K562 (cell line): ENCODE measurements around the gene EMD. TPM values are rescaled to one million over a fixed set of nuclear protein-coding genes. Genes with fewer than 3 reads are reported as not detected.

Experiments
- ATAC-seq: fragments of 200-7000 bp; cut with Tn5 transposase; 3 replicates; pipeline ENCODE4 v1.9.1; 2020; ENCODE audit warnings: moderate library complexity
- BruUV-seq: library from RNA; stranded (reverse); fragments of 400-500 nt; replicated peaks from 2 replicates; lab custom pipeline; 2021; lab: Mats Ljungman, UMichigan
- CTCF ChIA-PET: fragments of 300-600 bp; formaldehyde crosslinking; extraction: SDS; loops from one replicate; lab custom pipeline; 2021; ENCODE audit warnings: low intra/inter-chr PET ratio; lab: Yijun Ruan, JAX
- POLR2A ChIA-PET: fragments of 300-600, 350-650 bp; sonication (Branson Sonifier 250); formaldehyde crosslinking; extraction: SDS; loops from one replicate; lab custom pipeline; 2021; ENCODE audit warnings: antibody characterized with exemption, inconsistent platforms; lab: Yijun Ruan, JAX
- DNase-seq, 4 experiments: peaks; one replicate each; pipeline versions ENCODE4 v3.0.0 to v3.0.0-alpha.2; 2011 to 2018; ENCODE audit warnings: low spot score in 3 of 4, mixed read lengths in 3 of 4; ENCODE audit errors: extremely low read depth in 1 of 4
- FAIRE-seq: peaks from 2 replicates; lab custom pipeline; 2011; peaks lifted over from hg19 to GRCh38; lab: Jason Lieb, UNC
- H2AFZ ChIP-seq: 2 replicates; pipeline ENCODE4 v1.6.0; 2011; ENCODE audit warnings: low read depth, low read length, control low read depth, inconsistent platforms
- H3K27ac ChIP-seq: fragments of 200-600 bp; 3 replicates; pipeline ENCODE4 v1.8.0; 2011; ENCODE audit warnings: low read depth, mild to moderate bottlenecking, control low read depth, inconsistent platforms, low read length, moderate library complexity, mixed read lengths; ENCODE audit errors: extremely low read depth
- H3K27me3 ChIP-seq, 2 experiments: fragments of 300-600 bp in 1 of 2; 2 replicates in 1 of 2; 3 replicates in 1 of 2; pipeline versions ENCODE4 v1.6.0 to v1.8.0; 2011; ENCODE audit warnings: inconsistent platforms in 2 of 2, low read length in 2 of 2, mild to moderate bottlenecking in 1 of 2, mixed read lengths in 1 of 2, moderate library complexity in 1 of 2; ENCODE audit not compliant: control insufficient read depth in 2 of 2, insufficient read depth in 2 of 2
- H3K36me3 ChIP-seq: fragments of 300-600 bp; 3 replicates; pipeline ENCODE4 v1.8.0; 2011; ENCODE audit warnings: mild to moderate bottlenecking, low read length, inconsistent platforms; ENCODE audit not compliant: control insufficient read depth, insufficient read depth
- H3K4me1 ChIP-seq, 2 experiments: fragments of 200-600 bp in 1 of 2; replicated peaks in 1 of 2; 2 replicates in 1 of 2; 3 replicates in 1 of 2; pipeline versions ENCODE4 v1.5.1 to v1.8.0; 2011; ENCODE audit warnings: inconsistent platforms in 2 of 2, low read length in 2 of 2, mild to moderate bottlenecking in 1 of 2, mixed read lengths in 1 of 2, moderate library complexity in 1 of 2; ENCODE audit not compliant: control insufficient read depth in 2 of 2, insufficient read depth in 2 of 2
- H3K4me2 ChIP-seq: 2 replicates; pipeline ENCODE4 v1.6.1; 2011; ENCODE audit warnings: low read length, control low read depth, inconsistent platforms, mixed read lengths; ENCODE audit not compliant: insufficient read depth
- H3K4me3 ChIP-seq: fragments of 200-600 bp; sonication (generic), shearing (Covaris generic); 2 replicates; pipeline ENCODE4 v1.5.1; 2016; ENCODE audit warnings: control low read depth, inconsistent platforms
- H3K79me2 ChIP-seq: fragments of 200-600 bp; 3 replicates; pipeline ENCODE4 v1.8.0; 2011; ENCODE audit warnings: low read length, inconsistent platforms; ENCODE audit not compliant: control insufficient read depth, insufficient read depth
- H3K9ac ChIP-seq, 2 experiments: 2 replicates each; pipeline versions ENCODE4 v1.6.0 to v1.6.1; 2011; ENCODE audit warnings: low read depth in 2 of 2, low read length in 2 of 2, control low read depth in 1 of 2, inconsistent platforms in 1 of 2, mild to moderate bottlenecking in 1 of 2, mixed read lengths in 1 of 2; ENCODE audit not compliant: insufficient read depth in 1 of 2
- H3K9me1 ChIP-seq: one replicate; pipeline ENCODE4 v1.6.0; 2011; ENCODE audit warnings: inconsistent platforms, mild to moderate bottlenecking, low read length, moderate library complexity; ENCODE audit not compliant: control insufficient read depth, insufficient read depth
- H3K9me3 ChIP-seq: replicated peaks from 2 replicates; pipeline ENCODE4 v1.5.1; 2011; ENCODE audit warnings: low read depth, low read length, inconsistent platforms; ENCODE audit not compliant: control insufficient read depth, insufficient read depth
- H4K20me1 ChIP-seq: replicated peaks from 2 replicates; pipeline ENCODE4 v1.6.1; 2011; ENCODE audit warnings: low read length, inconsistent platforms, mixed read lengths; ENCODE audit not compliant: control insufficient read depth, insufficient read depth
- HNRNPUL1 ChIP-seq: fragments of 200-400 bp; formaldehyde crosslinking; IDR thresholded peaks from 2 replicates; pipeline ENCODE4 v1.6.1; 2017; ENCODE audit warnings: low read length
- JUNB ChIP-seq: fragments of 450-650 bp; formaldehyde crosslinking; conservative IDR thresholded peaks from 2 replicates; pipeline ENCODE4 v1.4.0; 2020; ENCODE audit warnings: mild to moderate bottlenecking
- MBD1 ChIP-seq: fragments of 250-450 bp; sonication (Bioruptor Pico); IDR thresholded peaks from 2 replicates; pipeline ENCODE4 v1.8.0; 2022; ENCODE audit warnings: inconsistent platforms
- MYC ChIP-seq, 2 experiments: fragments of 250-450 bp in 1 of 2; sonication (Bioruptor Pico) in 1 of 2; IDR thresholded peaks; 2 replicates each; pipeline versions ENCODE4 v1.5.1 to v1.6.1; 2012 to 2021; ENCODE audit warnings: low read depth in 2 of 2, borderline replicate concordance in 1 of 2, improper control_type of control experiment in 1 of 2, low read length in 1 of 2, mild to moderate bottlenecking in 1 of 2, moderate library complexity in 1 of 2
- NCOA1 ChIP-seq: fragments of 450-650 bp; IDR thresholded peaks from 2 replicates; pipeline ENCODE4 v1.6.1; 2016; ENCODE audit warnings: low read depth
- OTX1 ChIP-seq: fragments of 450-650 bp; formaldehyde crosslinking; IDR thresholded peaks from 2 replicates; pipeline ENCODE4 v1.4.0; 2022; ENCODE audit warnings: mild to moderate bottlenecking
- PURB ChIP-seq: sonication (generic); formaldehyde crosslinking; IDR thresholded peaks from 2 replicates; pipeline ENCODE4 v1.9.0; 2021; ENCODE audit warnings: low read depth, mild to moderate bottlenecking, missing genetic modification reagents
- RBM15 ChIP-seq: fragments of 200-400 bp; formaldehyde crosslinking; IDR thresholded peaks from 2 replicates; pipeline ENCODE4 v1.6.1; 2018; ENCODE audit warnings: mild to moderate bottlenecking, low read length, moderate library complexity; ENCODE audit not compliant: insufficient read depth
- RBM25 ChIP-seq: fragments of 200-400 bp; formaldehyde crosslinking; IDR thresholded peaks from 2 replicates; pipeline ENCODE4 v1.6.1; 2018; ENCODE audit warnings: low read length, low read depth, moderate library complexity; ENCODE audit not compliant: severe bottlenecking
- THRAP3 ChIP-seq: fragments of 450-650 bp; IDR thresholded peaks from 2 replicates; pipeline ENCODE4 v1.6.1; 2016; ENCODE audit warnings: mild to moderate bottlenecking, inconsistent platforms, borderline replicate concordance
- TRIM24 ChIP-seq, 2 experiments: fragments of 450-650 bp; IDR thresholded peaks; 2 replicates each; pipeline ENCODE4 v1.6.1; 2016
- YY1 ChIP-seq, 3 experiments: IDR thresholded peaks; 2 replicates each; pipeline ENCODE4 v1.6.1; 2011; ENCODE audit warnings: low read length in 2 of 3, mild to moderate bottlenecking in 2 of 3, moderate library complexity in 2 of 3, borderline replicate concordance in 1 of 3, control low read depth in 1 of 3, low read depth in 1 of 3; ENCODE audit not compliant: insufficient read depth in 3 of 3, insufficient replicate concordance in 2 of 3, control insufficient read depth in 1 of 3, insufficient read length in 1 of 3; ENCODE audit errors: extremely low read depth in 1 of 3
- ZMIZ1 ChIP-seq, 2 experiments: fragments of 150-350 bp in 1 of 2; IDR thresholded peaks; 2 replicates each; pipeline ENCODE4 v1.6.1; 2012 to 2016; ENCODE audit warnings: low read depth in 2 of 2, low read length in 2 of 2, mild to moderate bottlenecking in 1 of 2, moderate library complexity in 1 of 2
- ZNF282 ChIP-seq: sonication (generic); formaldehyde crosslinking; IDR thresholded peaks from 2 replicates; pipeline ENCODE4 v1.8.1; 2023; ENCODE audit warnings: missing genetic modification reagents
- ZNF586 ChIP-seq: fragments of 450-650 bp; formaldehyde crosslinking; conservative IDR thresholded peaks from 2 replicates; pipeline ENCODE4 v1.4.0; 2020; ENCODE audit warnings: mild to moderate bottlenecking, moderate library complexity
- WGBS: fragments of 100-300 bp; shearing (Covaris generic); methylation state at CpG from one replicate; pipeline ENCODE4 v1.1.6; 2016; ENCODE audit warnings: low coverage, mixed read lengths; ENCODE audit not compliant: insufficient coverage; ENCODE audit errors: missing lambda C conversion rate; 5-methylcytosine and 5-hydroxymethylcytosine counted together
- in situ Hi-C: fragments of 300-500 bp; cut with MboI; formaldehyde crosslinking; loops from 4 replicates; pipeline ENCODE4 v1.15.0; 2018; ENCODE audit warnings: inconsistent platforms, mixed read lengths
- intact Hi-C: fragments of 100-400 bp; cut with micrococcal nuclease; formaldehyde crosslinking; loops from 2 replicates; pipeline ENCODE4 v1.14.2; 2022
- polyA plus RNA-seq, 8 experiments: library from polyadenylated mRNA; depleted of rRNA in 4 of 8; stranded (reverse) in 5 of 8; unstranded in 3 of 8; fragments of >200 nt; fragmentation: Nextera tagmentation in 2 of 8; fragmentation: Illumina TruSeq in 1 of 8; extraction: Ambion mirVana in 2 of 8; extraction: Trizol in 1 of 8; gene quantifications; 2 replicates each; pipeline versions ENCODE4 v1.2.1 to v1.2.3, GENCODE V29; 2011 to 2014; ENCODE audit warnings: inconsistent platforms in 1 of 8, missing spikeins in 1 of 8
- total RNA-seq, 7 experiments: library from RNA; depleted of rRNA in 6 of 7; stranded (reverse); fragments of >200 nt in 6 of 7; fragmentation: Illumina TruSeq in 2 of 7; extraction: Trizol in 2 of 7; gene quantifications; 2 replicates each; pipeline versions ENCODE4 v1.2.1 to v1.2.3, GENCODE V29; 2011 to 2021; ENCODE audit warnings: low replicate concordance in 1 of 7

Gene EMD
- total and polyA plus RNA-seq, 9 of the 15 experiments (the other 6 are each of a cell fraction or from before 2014, with no cell fraction given): 2.3 to 206 (median 61.9) TPM

GRCh38 chrX:154401045-154401799, 22.1 kb downstream of the EMD start:
- in situ Hi-C loops (loop anchor here (10.0 kb wide), 1 partner anchor 134 kb away; no protein-coding TSS in a partner anchor), intact Hi-C loops (no loop called here)
- Histone ChIP-seq H3K27me3 (no peaks in the 10 kb centered on the region), H2AFZ (no peak overlapping the region), H3K4me3 (no peak overlapping the region; the same call in 1 of the 2 replicates), H4K20me1 (peaks cover 13% of the 10 kb centered on the region), H3K9ac (peak overlapping the region in 1 of 2 experiments; percentile 16; a peak in 1 of 4 replicates), H3K4me2 (peak overlapping the region; percentile 20), H3K36me3 (peaks cover 35% of the 10 kb centered on the region), H3K79me2 (peaks cover 42% of the 10 kb centered on the region), H3K9me3 (no peaks in the 10 kb centered on the region; the same call in 1 of the 2 replicates), H3K27ac (peak overlapping the region; percentile 48; the same call in 2 of the 3 replicates), H3K9me1 (no peaks in the 10 kb centered on the region), H3K4me1 (peaks cover 5 to 22% of the 10 kb centered on the region in 2 experiments; a peak in 3 of 5 replicates)
- ATAC-seq: peak; percentile 55
- 32% methylated on average over 4 of the region's 6 CpGs for WGBS
- BruUV-seq: no TSS peak
- CTCF ChIA-PET: interaction anchor here (3.3 kb wide), 1 partner anchor 133 kb away, joined by 17 read pairs; no protein-coding TSS in a partner anchor
- peak; percentile 84 for FAIRE-seq
- peak in 1 of 4 experiments; percentile 67 for DNase-seq
- POLR2A ChIA-PET: interaction anchor here (0.6 to 6.0 kb wide), 18 partner anchors 9 to 317 kb away, joined by 3 to 85 read pairs (median 4); partner anchors contain the start of genes ATP6AP1, DNASE1L1, EMD and FAM3A
- TF ChIP-seq ZNF586 (CRISPR knock-in tag) (no peak), YY1 (IDR thresholded peaks at IDR 0.05; ENCODE audit: borderline replicate concordance in 1 of 3, control insufficient read depth in 1 of 3, extremely low read depth in 1 of 3, insufficient read depth in 3 of 3, insufficient read length in 1 of 3, insufficient replicate concordance in 2 of 3, low read depth in 1 of 3, low read length in 2 of 3) (peak in 1 of 3 experiments; percentile 13), ZNF282 (peak; percentile 84), NCOA1 (no peak), HNRNPUL1 (peak; percentile 74), TRIM24 (IDR thresholded peaks at IDR 0.05) (no peak), RBM25 (no peak), THRAP3 (peak; percentile 94), ZMIZ1 (IDR thresholded peaks at IDR 0.05; ENCODE audit: low read depth in 2 of 2, low read length in 2 of 2) (peak in 1 of 2 experiments; percentile 62; a peak in 1 of 4 replicates), PURB (CRISPR knock-in tag) (no peak), OTX1 (CRISPR knock-in tag) (peak; percentile 96), RBM15 (no peak), MBD1 (CRISPR knock-in tag) (no peak), JUNB (CRISPR knock-in tag) (no peak), MYC (IDR thresholded peaks at IDR 0.05; ENCODE audit: low read depth, low read length) (no peak), MYC (CRISPR knock-in tag; IDR thresholded peaks at IDR 0.05; ENCODE audit: borderline replicate concordance, low read depth) (no peak)
